ENCODE results near the gene ANKRD66.
A peak's percentile ranks its signal among the peaks of the same experiment; 100 is the strongest.
"Not testable (repeated sequence)": the region's sequence is repeated elsewhere in the genome, so short reads cannot be mapped to it uniquely, and the experiment has no call there.

The ANKRD66 gene

DNA sequence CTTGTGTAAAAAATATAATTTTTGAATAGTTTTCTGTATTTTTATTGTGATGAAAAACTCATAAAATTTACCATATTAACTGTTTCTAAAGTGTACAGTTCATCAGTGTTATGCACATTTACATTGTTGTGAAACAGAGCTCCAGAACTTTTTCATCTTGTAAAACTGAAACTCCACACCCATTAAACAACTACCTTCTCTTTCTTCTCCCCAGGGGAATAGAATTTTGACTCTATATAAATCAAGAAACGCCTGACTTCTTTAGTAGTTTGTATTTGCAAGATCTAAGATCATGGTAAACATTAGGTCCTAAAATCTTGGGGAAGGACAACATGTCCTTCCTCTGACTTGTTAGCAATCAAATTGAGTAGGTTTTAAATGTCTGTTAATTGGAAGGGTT is 9.1 kb downstream of the ANKRD66 start:
- no peak for DNase-seq (ENCODE audit: low spot score)

DNA sequence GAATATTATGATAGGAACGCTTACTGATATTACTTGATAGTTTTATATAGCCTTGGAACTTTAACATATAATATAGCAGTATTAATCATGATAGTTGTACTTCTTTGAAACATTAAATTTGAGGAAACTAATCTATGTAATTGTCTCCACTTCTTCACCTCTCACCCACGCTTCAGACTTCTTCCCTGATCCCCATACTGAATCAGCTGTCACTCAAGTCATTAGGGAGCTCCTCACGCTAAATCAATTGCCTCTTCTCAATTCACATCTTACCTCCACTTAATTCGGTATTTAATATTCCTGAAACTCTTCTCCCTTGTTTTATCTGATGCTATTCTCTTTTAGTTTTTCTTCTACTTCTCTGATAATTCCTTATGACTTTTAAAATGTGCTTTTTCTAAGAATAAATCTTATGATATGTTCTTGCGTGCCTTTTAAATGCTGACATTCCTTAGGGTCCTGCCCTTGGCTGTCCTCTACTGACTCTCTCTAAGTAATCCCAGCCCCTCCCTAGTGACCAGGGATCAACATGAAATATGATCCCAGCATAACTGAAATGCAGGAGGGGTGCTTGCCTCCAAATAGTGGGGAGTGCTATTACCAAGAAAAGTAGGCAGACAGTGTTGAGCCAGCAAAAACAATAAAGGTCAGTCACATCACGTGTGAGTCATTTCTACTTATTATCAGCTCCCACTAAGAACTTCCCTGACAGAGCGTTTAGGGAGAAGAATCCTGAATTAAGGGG is 9.9 kb downstream of the ANKRD66 start:
- DNase-seq (ENCODE audit: low spot score), result no peak

DNA sequence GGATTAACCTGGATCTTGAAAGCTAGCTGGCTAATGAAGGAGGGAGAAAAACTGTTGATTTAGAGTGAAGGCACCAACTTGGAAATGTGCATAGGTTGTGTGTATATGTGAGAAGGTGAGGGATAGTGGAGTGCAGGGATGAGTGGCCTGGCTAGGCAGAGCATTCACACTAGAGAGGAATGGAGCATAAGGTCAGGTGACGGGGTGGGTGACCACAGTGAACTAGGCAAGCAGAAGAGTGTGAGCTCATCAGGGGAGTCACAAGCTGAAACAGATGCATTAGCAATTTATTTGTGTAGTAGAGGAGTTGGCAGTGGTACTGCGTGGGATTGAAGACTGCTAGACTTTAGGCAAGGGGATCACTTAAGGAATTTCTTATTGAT is 10.5 kb downstream of the ANKRD66 start:
- DNase-seq (ENCODE audit: low spot score), result no peak

- DNase-seq (ENCODE audit: low spot score), result no peak
Measured at GRCh38 chr6:46758960-46759753, 12.4 kb downstream of the ANKRD66 start.

- DNase-seq (ENCODE audit: low spot score), result no peak
Measured at GRCh38 chr6:46760925-46761324, 14.2 kb downstream of the ANKRD66 start.

DNA sequence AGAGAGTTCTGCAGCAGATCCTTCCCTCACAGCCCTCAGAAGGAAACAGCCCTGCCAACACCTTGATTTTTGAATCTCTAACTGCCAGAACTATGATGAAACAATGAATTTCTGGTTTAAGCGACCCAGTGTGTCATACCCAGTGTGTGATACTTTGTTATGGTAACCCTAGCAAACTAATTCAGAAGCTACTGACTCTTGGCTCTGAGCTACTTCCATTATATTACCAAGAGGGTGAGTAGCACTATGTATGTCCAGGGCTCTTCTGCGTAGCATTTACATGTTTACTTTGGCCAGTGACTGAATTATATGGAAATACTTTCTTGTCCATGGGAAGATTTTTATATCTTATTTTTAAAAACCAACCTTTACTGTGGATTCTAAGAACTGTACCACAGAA is 16.7 kb downstream of the ANKRD66 start:
- DNase-seq (ENCODE audit: low spot score), result no peak

DNA sequence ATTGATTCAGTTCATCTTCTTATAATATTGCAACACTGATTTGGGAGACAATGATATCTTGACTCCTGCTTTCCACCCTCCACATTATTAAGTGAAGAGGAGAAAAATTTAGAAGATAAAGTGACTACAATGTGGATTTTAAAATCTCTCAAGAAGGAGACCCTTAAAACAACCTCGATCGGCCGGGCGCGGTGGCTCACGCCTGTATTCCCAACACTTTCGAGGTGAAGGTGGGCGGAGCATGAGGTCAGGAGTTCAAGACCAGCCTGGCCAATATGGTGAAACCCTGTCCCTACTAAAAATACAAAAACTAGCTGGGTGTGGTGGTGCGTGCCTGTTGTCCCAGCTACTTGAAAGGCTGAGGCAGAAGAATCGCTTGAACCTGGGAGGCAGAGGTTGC is 17.5 kb downstream of the ANKRD66 start:
- DNase-seq (ENCODE audit: low spot score), result not testable (repeated sequence)

DNA sequence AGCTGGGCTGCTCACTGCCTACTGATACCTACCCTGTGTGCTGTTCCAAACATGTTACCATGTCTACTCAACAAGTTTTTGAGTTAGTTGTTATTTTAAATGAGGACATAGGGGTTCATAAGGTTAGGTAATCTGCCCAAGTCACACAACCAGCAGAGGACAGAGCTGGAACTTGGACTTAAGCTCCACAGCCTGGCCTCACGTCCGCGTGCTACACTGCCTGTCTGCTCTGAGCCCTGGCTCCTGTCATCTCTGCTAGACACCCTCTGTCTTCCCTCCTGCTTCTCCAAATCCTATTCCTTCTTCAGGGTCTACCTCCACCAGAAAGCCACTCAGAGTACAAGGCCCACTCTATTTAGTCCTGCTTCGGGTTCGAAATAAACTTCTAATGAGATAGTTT is 18.2 kb downstream of the ANKRD66 start:
- DNase-seq (ENCODE audit: low spot score), result no peak

GRCh38 chr6:46772016-46772415 is 25.3 kb downstream of the ANKRD66 start:
- DNase-seq (ENCODE audit: low spot score), result no peak

DNA sequence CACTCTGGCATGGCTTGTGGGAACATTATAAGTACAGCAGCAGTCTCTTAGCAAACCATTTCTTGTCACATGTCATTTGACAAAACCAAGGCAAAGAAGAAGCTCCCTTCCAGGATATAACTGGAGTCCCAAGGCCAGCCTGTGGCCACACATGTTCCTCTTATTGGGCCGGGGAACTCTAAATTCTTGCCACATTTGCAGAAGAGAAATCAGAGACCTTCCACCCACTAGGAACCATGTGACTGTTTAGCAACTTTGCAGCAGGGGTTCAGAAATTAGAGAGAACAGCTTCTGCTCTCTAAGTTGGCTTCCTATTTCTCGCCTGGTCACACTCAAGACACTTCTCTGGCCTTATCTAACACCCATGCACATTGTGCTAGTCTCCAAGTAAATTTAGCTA is 26.0 kb downstream of the ANKRD66 start:
- DNase-seq (ENCODE audit: low spot score), result no peak

DNA sequence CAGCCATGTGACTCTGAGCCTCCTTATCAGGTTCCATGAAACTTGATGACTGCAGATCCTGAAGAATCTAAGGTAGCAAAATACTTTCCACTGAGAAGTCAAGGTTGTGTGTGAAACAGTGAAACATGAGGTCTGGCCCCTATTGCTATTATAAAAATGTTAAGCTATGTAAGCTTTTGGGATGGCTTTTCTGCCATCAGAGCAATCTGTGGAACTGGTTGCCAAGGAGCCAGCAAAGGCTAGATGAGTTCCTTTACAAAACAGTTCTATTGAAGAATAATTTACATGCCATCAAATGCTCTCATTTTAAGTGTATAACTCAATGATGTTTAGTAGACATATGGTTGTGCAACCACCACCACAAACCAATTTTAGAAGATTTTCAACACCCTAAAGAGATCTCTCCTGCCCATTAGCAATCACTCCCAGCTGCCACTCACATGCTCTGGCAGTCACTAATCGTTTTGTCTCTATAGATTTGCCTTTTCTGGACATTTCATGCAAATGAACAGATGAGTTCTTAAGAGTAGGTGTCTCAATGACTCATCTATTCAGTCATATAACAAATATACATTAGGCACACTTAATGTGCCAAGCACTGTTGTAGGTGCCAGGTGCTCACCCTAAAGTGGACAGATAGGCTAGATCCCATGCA is 26.6 kb downstream of the ANKRD66 start:
- no peak for DNase-seq (ENCODE audit: low spot score)

DNA sequence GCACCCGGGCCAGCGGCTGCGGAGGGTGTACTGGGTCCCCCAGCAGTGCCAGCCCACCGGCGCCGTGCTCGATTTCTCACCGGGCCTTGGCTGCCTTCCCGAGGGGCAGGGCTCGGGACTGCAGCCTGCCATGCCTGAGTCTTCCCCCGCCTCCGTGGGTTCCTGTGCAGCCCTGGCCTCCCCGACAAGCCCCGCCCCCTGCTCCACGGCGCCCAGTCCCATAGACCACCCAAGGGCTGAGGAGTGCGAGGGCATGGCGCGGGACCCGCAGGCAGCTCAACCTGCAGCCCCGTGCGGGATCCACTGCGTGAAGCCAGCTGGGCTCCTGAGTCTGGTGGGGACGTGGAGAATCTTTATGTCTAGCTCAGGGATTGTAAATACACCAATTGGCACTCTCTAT is 28.0 kb downstream of the ANKRD66 start:
- DNase-seq (ENCODE audit: low spot score), result not testable (repeated sequence)

DNA sequence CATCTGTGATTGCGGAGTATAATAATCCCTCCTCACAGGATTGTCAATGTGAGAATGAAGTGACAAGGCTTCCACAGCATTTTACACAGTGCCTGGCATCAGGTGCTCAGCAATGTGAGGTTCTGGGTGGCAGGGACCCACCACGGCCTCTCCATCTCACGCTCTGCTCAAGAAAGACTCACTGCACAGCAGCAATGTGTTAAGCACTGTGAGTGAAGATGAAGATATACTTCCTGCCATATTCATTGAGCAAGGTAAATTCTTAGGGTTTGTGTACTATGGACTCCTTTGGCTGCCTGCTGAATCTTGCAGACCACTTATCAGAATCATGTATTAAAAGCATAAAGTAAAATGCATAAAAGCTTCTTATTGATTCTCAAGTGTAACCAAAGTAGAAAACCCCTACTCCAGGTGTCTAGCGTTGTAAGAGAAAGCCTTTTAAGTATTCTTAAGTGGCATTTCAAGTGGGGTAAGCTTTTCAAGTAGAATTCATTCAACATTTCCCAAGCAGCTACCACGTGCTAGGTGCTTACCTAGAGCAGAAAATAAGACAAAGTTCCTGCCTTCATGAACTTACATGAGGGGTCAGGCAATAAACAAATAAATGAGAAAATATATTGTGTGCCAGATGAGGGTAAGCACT is 29.5 kb downstream of the ANKRD66 start:
- DNase-seq (ENCODE audit: low spot score), result no peak

GRCh38 chr6:46777476-46778346 is 31.0 kb downstream of the ANKRD66 start:
- no peak for DNase-seq (ENCODE audit: low spot score)

DNA sequence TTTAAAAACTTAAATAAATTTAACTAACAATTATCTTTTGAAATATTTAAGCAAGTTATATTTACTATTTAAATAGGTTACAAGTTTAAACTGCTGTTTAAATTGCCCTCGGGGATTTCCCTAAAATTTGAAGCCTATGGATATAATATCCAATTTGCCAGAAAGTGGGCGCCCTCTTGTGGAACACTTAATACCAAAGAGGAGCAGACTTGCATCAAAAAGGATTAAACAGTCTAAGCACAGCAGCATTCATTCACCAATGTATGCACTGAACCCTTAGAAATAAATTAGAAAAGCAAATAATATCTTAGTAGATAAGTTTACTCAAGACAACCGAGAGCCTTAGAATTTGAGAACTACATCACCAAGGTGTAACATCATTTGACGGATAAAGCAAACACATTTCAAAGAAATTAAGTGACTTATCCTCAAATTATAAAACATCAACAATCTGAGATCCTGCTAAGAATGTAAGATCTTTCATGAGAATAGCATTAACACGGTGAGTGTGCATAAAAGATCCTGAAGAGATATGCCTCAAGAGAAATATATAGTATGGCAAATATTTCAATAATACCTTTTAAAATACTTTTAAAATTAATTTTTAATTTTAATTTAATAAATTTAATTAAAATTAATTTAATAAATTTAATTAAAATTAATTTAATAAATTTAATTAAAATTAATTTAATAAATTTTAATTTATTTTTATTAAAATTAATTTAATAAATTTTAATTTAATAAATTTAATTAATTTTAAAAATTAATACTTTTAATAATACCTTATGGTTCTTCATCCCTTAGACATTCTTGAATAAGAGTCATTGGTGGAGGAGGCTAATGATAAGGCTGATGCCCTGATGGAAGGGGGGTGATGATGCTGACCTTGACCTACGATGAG is 35.0 kb downstream of the ANKRD66 start:
- peak; percentile 34 for DNase-seq (ENCODE audit: low spot score)

DNA sequence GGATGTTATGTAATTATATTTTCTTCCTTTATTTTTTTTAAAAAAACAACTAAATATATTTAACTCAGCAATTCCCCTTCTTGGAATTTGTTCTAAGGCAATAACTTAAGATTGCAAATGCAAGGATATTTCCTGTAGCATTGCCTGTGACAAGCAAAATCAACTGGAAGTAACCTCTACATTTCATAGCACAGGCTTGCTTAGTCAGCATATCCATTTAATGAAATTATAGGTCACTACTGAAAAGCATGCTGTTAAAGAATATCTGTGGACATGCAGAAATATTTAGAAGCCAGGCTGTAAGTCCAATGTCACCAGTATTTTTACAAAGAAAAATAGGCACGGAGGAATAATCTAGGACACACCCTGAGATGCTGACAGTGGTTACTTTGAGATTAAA is 37.8 kb downstream of the ANKRD66 start:
- no peak for DNase-seq (ENCODE audit: low spot score)

DNA sequence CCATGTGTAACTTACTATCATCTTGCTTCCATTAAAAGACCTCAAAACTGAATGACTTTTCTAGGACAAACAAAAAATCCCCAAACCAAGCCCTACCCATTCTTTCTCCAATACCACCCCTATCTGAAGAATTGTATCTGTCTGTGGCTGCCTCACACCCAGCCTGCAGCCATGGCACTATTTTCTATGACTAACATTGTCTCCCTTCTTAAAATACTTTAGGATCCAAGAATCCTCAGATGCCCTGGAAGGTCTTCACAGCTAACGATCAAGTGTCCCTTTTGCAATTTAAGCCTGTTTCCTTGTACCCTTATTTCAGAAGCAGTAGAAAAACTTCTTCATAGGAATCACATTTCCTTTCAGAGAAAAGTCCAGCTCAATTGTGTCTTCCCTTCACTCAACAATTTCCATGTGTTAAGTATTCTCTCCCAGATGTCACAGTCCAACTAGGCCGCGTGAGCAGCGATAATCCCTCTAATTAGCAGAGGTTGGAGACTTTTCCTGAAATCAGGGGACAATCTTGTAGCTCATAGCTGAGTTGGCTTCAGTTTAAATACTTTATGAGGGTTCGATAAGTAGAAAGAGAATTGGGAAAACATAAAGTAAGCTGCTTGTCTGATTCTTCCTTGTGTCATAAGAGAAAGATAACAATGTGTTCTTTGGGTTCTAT is 41.3 kb downstream of the ANKRD66 start:
- DNase-seq (ENCODE audit: low spot score), result no peak

DNA sequence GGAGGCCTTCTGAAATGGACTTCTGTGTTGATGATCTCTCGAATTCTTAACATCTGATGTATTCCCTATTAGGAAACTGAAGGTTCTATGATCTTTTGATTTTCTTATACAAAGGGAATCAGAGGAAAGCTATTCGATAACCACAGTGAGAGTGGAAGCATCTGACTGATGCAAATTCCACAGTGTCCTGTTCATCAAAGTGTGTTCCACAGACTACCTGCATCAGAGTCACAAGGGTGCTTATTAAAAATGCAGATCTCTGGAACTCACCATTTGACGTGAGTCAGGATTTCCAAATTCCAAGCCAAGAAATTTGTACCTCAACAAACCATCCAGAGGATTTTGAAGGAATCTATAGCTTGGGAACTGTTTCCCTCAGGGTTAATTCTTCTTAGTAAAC is 42.1 kb downstream of the ANKRD66 start:
- no peak for DNase-seq (ENCODE audit: low spot score)

DNA sequence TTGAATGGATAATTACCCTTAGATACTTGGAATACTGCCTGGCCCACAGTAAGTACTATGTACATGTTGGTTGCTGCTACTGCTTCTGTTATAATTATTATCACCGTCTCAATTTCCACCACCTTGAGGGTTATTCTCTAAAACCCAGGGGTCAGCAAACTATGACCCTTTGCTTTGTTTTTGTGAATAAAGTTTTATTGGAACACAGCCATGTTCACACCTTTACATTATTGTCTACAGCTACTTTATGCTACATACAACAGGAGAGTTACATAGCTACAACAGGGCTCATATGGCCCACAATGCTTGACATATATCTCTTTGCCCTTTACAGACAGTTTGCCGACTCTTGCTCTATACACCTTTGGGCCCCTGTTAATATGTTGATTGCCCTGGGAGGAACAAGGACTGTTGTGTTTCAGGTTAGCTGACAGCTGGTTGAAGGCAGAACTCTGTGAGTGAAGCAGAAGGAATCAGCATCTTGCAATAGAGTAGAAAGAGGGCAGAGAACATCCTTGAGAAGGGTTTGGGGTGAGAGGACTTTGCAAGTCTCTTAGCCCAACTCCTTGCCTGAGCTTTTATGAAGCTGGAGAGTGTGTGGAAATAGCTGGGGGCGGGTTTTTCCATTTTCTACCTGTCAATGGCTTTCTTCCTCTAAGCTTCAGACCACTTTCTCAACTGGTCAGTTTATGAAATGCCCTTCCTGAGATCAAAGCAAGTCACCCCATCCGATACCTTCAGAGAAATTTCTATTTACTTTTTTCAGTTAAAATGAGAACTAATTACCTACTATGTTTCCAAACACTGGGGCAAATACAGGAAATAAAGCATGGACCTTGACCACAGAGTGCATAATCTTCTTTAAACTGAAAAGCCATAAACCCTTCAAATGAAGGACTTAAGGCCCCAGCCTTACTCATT is 43.0 kb downstream of the ANKRD66 start:
- no peak for DNase-seq (ENCODE audit: low spot score)

Data from GM03348 (cell line).